Calu3 (cell line): Measurements from ENCODE around the gene ADCY5. TPM values are rescaled to one million over a fixed set of nuclear protein-coding genes. Genes with fewer than 3 reads are reported as not detected.

ENCODE experiments used
- BruUV-seq: library from RNA; stranded (reverse); fragments of 400-500 nt; replicated peaks from 2 replicates; lab custom pipeline; 2021; lab: Mats Ljungman, UMichigan
- CTCF ChIA-PET: fragments of 300-600 bp; sonication (Branson Sonifier 250); formaldehyde crosslinking; loops from one replicate; lab custom pipeline; 2022; ENCODE audit warnings: antibody characterized with exemption; lab: Charles Lee
- DNase-seq: peaks from one replicate; pipeline ENCODE4 v3.0.0; 2022
- H3K27ac Mint-ChIP-seq: one replicate; pipeline ENCODE4 v1.8.0; 2022; ENCODE audit warnings: mixed read lengths; ENCODE audit not compliant: unreplicated experiment
- H3K27me3 Mint-ChIP-seq: one replicate; pipeline ENCODE4 v1.8.0; 2022; ENCODE audit warnings: mixed read lengths; ENCODE audit not compliant: unreplicated experiment
- H3K36me3 Mint-ChIP-seq: one replicate; pipeline ENCODE4 v1.8.0; 2022; ENCODE audit warnings: mild to moderate bottlenecking, moderate library complexity, mixed read lengths; ENCODE audit not compliant: insufficient read depth, unreplicated experiment
- H3K4me1 Mint-ChIP-seq: one replicate; pipeline ENCODE4 v1.8.0; 2022; ENCODE audit warnings: mild to moderate bottlenecking, low read depth, mixed read lengths; ENCODE audit not compliant: unreplicated experiment
- H3K4me3 Mint-ChIP-seq: one replicate; pipeline ENCODE4 v1.8.0; 2022; ENCODE audit warnings: mild to moderate bottlenecking, low read depth, moderate library complexity, mixed read lengths; ENCODE audit not compliant: unreplicated experiment
- H3K9me3 Mint-ChIP-seq: one replicate; pipeline ENCODE4 v1.8.0; 2022; ENCODE audit warnings: low read depth, mixed read lengths; ENCODE audit not compliant: unreplicated experiment
- CTCF ChIP-seq: fragments of 200-600 bp; IDR thresholded peaks from one replicate; pipeline ENCODE4 v1.8.0; 2022; ENCODE audit warnings: antibody characterized with exemption; ENCODE audit not compliant: unreplicated experiment
- intact Hi-C: fragments of 100-400 bp; cut with micrococcal nuclease; formaldehyde crosslinking; loops from one replicate; pipeline ENCODE4 v1.10.0; 2022; ENCODE audit not compliant: unreplicated experiment
- total RNA-seq: library from RNA; stranded (reverse); gene quantifications from 2 replicates; pipeline ENCODE4 v1.2.3, GENCODE V29; 2022

ADCY5 gene
- total RNA-seq, 1 experiment from 2014 or later = 2.5 TPM

- CTCF ChIA-PET = no interaction called here
- H3K9me3 Mint-ChIP-seq = no peaks in the 10 kb centered on the region
- H3K4me3 Mint-ChIP-seq = no peak overlapping the region
- H3K27ac Mint-ChIP-seq = no peak overlapping the region
- H3K36me3 Mint-ChIP-seq = no peaks in the 10 kb centered on the region
- DNase-seq = no peak
- peaks cover 27% of the 10 kb centered on the region for H3K27me3 Mint-ChIP-seq
- no TSS peak for BruUV-seq
- no peaks in the 10 kb centered on the region for H3K4me1 Mint-ChIP-seq
- TF ChIP-seq CTCF = no peak
- intact Hi-C loops = no loop called here
These were observed 78.1 kb downstream of the ADCY5 start for GRCh38 chr3:123370819-123371218.

GRCh38 chr3:123369085-123369484, 79.8 kb downstream of the ADCY5 start:
- CTCF ChIA-PET = no interaction called here
- no TSS peak for BruUV-seq
- intact Hi-C loops = no loop called here
- no peaks in the 10 kb centered on the region for H3K9me3 Mint-ChIP-seq
- no peaks in the 10 kb centered on the region for H3K4me1 Mint-ChIP-seq
- no peaks in the 10 kb centered on the region for H3K36me3 Mint-ChIP-seq
- no peak for DNase-seq
- H3K27me3 Mint-ChIP-seq = peaks cover 30% of the 10 kb centered on the region
- TF ChIP-seq CTCF = no peak
- H3K27ac Mint-ChIP-seq = no peak overlapping the region
- H3K4me3 Mint-ChIP-seq = no peak overlapping the region

- BruUV-seq = no TSS peak
These were observed 81.3 kb downstream of the ADCY5 start for GRCh38 chr3:123367467-123368154.

GRCh38 chr3:123365450-123366143, 83.3 kb downstream of the ADCY5 start:
- Mint-ChIP-seq H3K9me3 (no peaks in the 10 kb centered on the region), H3K27ac (no peak overlapping the region)
- CTCF ChIA-PET = interaction anchor here (0.6 kb wide), 1 partner anchor 248 kb away, joined by 6 read pairs; no protein-coding TSS in a partner anchor

More at GRCh38 chr3:123367467-123368154, 81.3 kb downstream of the ADCY5 start:
- H3K9me3 Mint-ChIP-seq = no peaks in the 10 kb centered on the region
- H3K27me3 Mint-ChIP-seq = peaks cover 22% of the 10 kb centered on the region
- H3K4me3 Mint-ChIP-seq = no peak overlapping the region
- no peak for TF ChIP-seq CTCF
- intact Hi-C loops = no loop called here
- no peaks in the 10 kb centered on the region for H3K36me3 Mint-ChIP-seq
- no peaks in the 10 kb centered on the region for H3K4me1 Mint-ChIP-seq
- DNase-seq = no peak
- H3K27ac Mint-ChIP-seq = no peak overlapping the region
- CTCF ChIA-PET = no interaction called here

More at GRCh38 chr3:123365450-123366143, 83.3 kb downstream of the ADCY5 start:
- TF ChIP-seq CTCF = peak; percentile 17
- no peak overlapping the region for H3K4me3 Mint-ChIP-seq
- intact Hi-C loops = no loop called here
- peaks cover 29% of the 10 kb centered on the region for H3K27me3 Mint-ChIP-seq
- H3K4me1 Mint-ChIP-seq = no peaks in the 10 kb centered on the region
- no peaks in the 10 kb centered on the region for H3K36me3 Mint-ChIP-seq
- no TSS peak for BruUV-seq
- DNase-seq = peak; percentile 26
